ENCODE results near the gene ERFL.

ERFL gene

GRCh38 chr19:41905273-41906002 lies 22.8 kb downstream of the ERFL start:
- H3K4me1 ChIP-seq (ENCODE audit: control insufficient read depth in 1 of 2, insufficient read depth in 2 of 2, low read length in 2 of 2): peaks cover 10 to 17% of the 10 kb centered on the region in 2 donors
- peak overlapping the region; percentile 41 to 64 for H3K4me3 ChIP-seq (ENCODE audit: low read depth in 1 of 2, low read length in 2 of 2)
- peaks cover 2 to 3% of the 10 kb centered on the region in 2 donors for H3K27me3 ChIP-seq (ENCODE audit: control insufficient read depth in 1 of 2, insufficient read depth in 2 of 2, low read length in 2 of 2)
- no peak overlapping the region for H3K27ac ChIP-seq (ENCODE audit: low read depth, low read length)
- H3K9ac ChIP-seq (ENCODE audit: low read depth in 1 of 2, low read length in 2 of 2): peak overlapping the region; percentile 60 to 82
- H3K9me3 ChIP-seq (ENCODE audit: control insufficient read depth in 1 of 2, low read length in 2 of 2): no peaks in the 10 kb centered on the region
- peaks cover 39 to 55% of the 10 kb centered on the region in 2 donors for H3K36me3 ChIP-seq (ENCODE audit: control insufficient read depth in 1 of 2, insufficient read depth in 2 of 2, low read length in 2 of 2)

- peak overlapping the region; percentile 60 to 82 for H3K9ac ChIP-seq (ENCODE audit: low read depth in 1 of 2, low read length in 2 of 2)
- peak overlapping the region; percentile 41 to 64 for H3K4me3 ChIP-seq (ENCODE audit: low read depth in 1 of 2, low read length in 2 of 2)
- no peaks in the 10 kb centered on the region for H3K9me3 ChIP-seq (ENCODE audit: control insufficient read depth in 1 of 2, low read length in 2 of 2)
- peaks cover 10 to 17% of the 10 kb centered on the region in 2 donors for H3K4me1 ChIP-seq (ENCODE audit: control insufficient read depth in 1 of 2, insufficient read depth in 2 of 2, low read length in 2 of 2)
- H3K27me3 ChIP-seq (ENCODE audit: control insufficient read depth in 1 of 2, insufficient read depth in 2 of 2, low read length in 2 of 2): no peaks in the 10 kb centered on the region
- peaks cover 43 to 64% of the 10 kb centered on the region in 2 donors for H3K36me3 ChIP-seq (ENCODE audit: control insufficient read depth in 1 of 2, insufficient read depth in 2 of 2, low read length in 2 of 2)
- peak overlapping the region; percentile 78 for H3K27ac ChIP-seq (ENCODE audit: low read depth, low read length)
These were observed 24.0 kb downstream of the ERFL start for GRCh38 chr19:41904118-41904870.

- Histone ChIP-seq H3K9me3 (ENCODE audit: control insufficient read depth in 1 of 2, low read length in 2 of 2) (no peaks in the 10 kb centered on the region), H3K27me3 (ENCODE audit: control insufficient read depth in 1 of 2, insufficient read depth in 2 of 2, low read length in 2 of 2) (no peaks in the 10 kb centered on the region), H3K36me3 (ENCODE audit: control insufficient read depth in 1 of 2, insufficient read depth in 2 of 2, low read length in 2 of 2) (peaks cover 43 to 73% of the 10 kb centered on the region in 2 donors), H3K9ac (ENCODE audit: low read depth in 1 of 2, low read length in 2 of 2) (peak overlapping the region in 1 of 2 donors; percentile 49), H3K4me3 (ENCODE audit: low read depth in 1 of 2, low read length in 2 of 2) (no peak overlapping the region), H3K4me1 (ENCODE audit: control insufficient read depth in 1 of 2, insufficient read depth in 2 of 2, low read length in 2 of 2) (peaks cover 10 to 17% of the 10 kb centered on the region in 2 donors), H3K27ac (ENCODE audit: low read depth, low read length) (peak overlapping the region; percentile 78)
These were observed 24.9 kb downstream of the ERFL start for GRCh38 chr19:41903193-41903953.

- Histone ChIP-seq H3K4me3 (ENCODE audit: low read depth in 1 of 2, low read length in 2 of 2) (no peak overlapping the region), H3K9me3 (ENCODE audit: control insufficient read depth in 1 of 2, low read length in 2 of 2) (no peaks in the 10 kb centered on the region), H3K27ac (ENCODE audit: low read depth, low read length) (no peak overlapping the region), H3K27me3 (ENCODE audit: control insufficient read depth in 1 of 2, insufficient read depth in 2 of 2, low read length in 2 of 2) (no peaks in the 10 kb centered on the region), H3K36me3 (ENCODE audit: control insufficient read depth in 1 of 2, insufficient read depth in 2 of 2, low read length in 2 of 2) (peaks cover 46 to 81% of the 10 kb centered on the region in 2 donors), H3K4me1 (ENCODE audit: control insufficient read depth in 1 of 2, insufficient read depth in 2 of 2, low read length in 2 of 2) (peaks cover 10 to 17% of the 10 kb centered on the region in 2 donors), H3K9ac (ENCODE audit: low read depth in 1 of 2, low read length in 2 of 2) (no peak overlapping the region)
These were observed 25.7 kb downstream of the ERFL start for GRCh38 chr19:41902594-41902993.

- H3K27ac ChIP-seq (ENCODE audit: low read depth, low read length): no peak overlapping the region
- peaks cover 10 to 17% of the 10 kb centered on the region in 2 donors for H3K4me1 ChIP-seq (ENCODE audit: control insufficient read depth in 1 of 2, insufficient read depth in 2 of 2, low read length in 2 of 2)
- H3K9ac ChIP-seq (ENCODE audit: low read depth in 1 of 2, low read length in 2 of 2): no peak overlapping the region
- no peak overlapping the region for H3K4me3 ChIP-seq (ENCODE audit: low read depth in 1 of 2, low read length in 2 of 2)
- peaks cover 43 to 79% of the 10 kb centered on the region in 2 donors for H3K36me3 ChIP-seq (ENCODE audit: control insufficient read depth in 1 of 2, insufficient read depth in 2 of 2, low read length in 2 of 2)
- no peaks in the 10 kb centered on the region for H3K9me3 ChIP-seq (ENCODE audit: control insufficient read depth in 1 of 2, low read length in 2 of 2)
- no peaks in the 10 kb centered on the region for H3K27me3 ChIP-seq (ENCODE audit: control insufficient read depth in 1 of 2, insufficient read depth in 2 of 2, low read length in 2 of 2)
These were observed 26.4 kb downstream of the ERFL start for GRCh38 chr19:41901707-41902360.

- peaks cover 43 to 73% of the 10 kb centered on the region in 2 donors for H3K36me3 ChIP-seq (ENCODE audit: control insufficient read depth in 1 of 2, insufficient read depth in 2 of 2, low read length in 2 of 2)
- H3K4me1 ChIP-seq (ENCODE audit: control insufficient read depth in 1 of 2, insufficient read depth in 2 of 2, low read length in 2 of 2): peaks cover under 1% of the 10 kb centered on the region in 2 donors
- no peaks in the 10 kb centered on the region for H3K9me3 ChIP-seq (ENCODE audit: control insufficient read depth in 1 of 2, low read length in 2 of 2)
- H3K27me3 ChIP-seq (ENCODE audit: control insufficient read depth in 1 of 2, insufficient read depth in 2 of 2, low read length in 2 of 2): no peaks in the 10 kb centered on the region
- no peak overlapping the region for H3K4me3 ChIP-seq (ENCODE audit: low read depth in 1 of 2, low read length in 2 of 2)
- no peak overlapping the region for H3K27ac ChIP-seq (ENCODE audit: low read depth, low read length)
- no peak overlapping the region for H3K9ac ChIP-seq (ENCODE audit: low read depth in 1 of 2, low read length in 2 of 2)
These were observed 30.0 kb downstream of the ERFL start for GRCh38 chr19:41898235-41898634.

GRCh38 chr19:41897820-41898219 lies 30.4 kb downstream of the ERFL start:
- no peaks in the 10 kb centered on the region for H3K27me3 ChIP-seq (ENCODE audit: control insufficient read depth in 1 of 2, insufficient read depth in 2 of 2, low read length in 2 of 2)
- H3K36me3 ChIP-seq (ENCODE audit: control insufficient read depth in 1 of 2, insufficient read depth in 2 of 2, low read length in 2 of 2): peaks cover 41 to 71% of the 10 kb centered on the region in 2 donors
- H3K9ac ChIP-seq (ENCODE audit: low read depth in 1 of 2, low read length in 2 of 2): no peak overlapping the region
- no peak overlapping the region for H3K27ac ChIP-seq (ENCODE audit: low read depth, low read length)
- no peaks in the 10 kb centered on the region for H3K9me3 ChIP-seq (ENCODE audit: control insufficient read depth in 1 of 2, low read length in 2 of 2)
- no peak overlapping the region for H3K4me3 ChIP-seq (ENCODE audit: low read depth in 1 of 2, low read length in 2 of 2)
- no peaks in the 10 kb centered on the region for H3K4me1 ChIP-seq (ENCODE audit: control insufficient read depth in 1 of 2, insufficient read depth in 2 of 2, low read length in 2 of 2)

GRCh38 chr19:41897181-41897580 lies 31.1 kb downstream of the ERFL start:
- Histone ChIP-seq H3K27me3 (ENCODE audit: control insufficient read depth in 1 of 2, insufficient read depth in 2 of 2, low read length in 2 of 2) (no peaks in the 10 kb centered on the region), H3K9me3 (ENCODE audit: control insufficient read depth in 1 of 2, low read length in 2 of 2) (no peaks in the 10 kb centered on the region), H3K36me3 (ENCODE audit: control insufficient read depth in 1 of 2, insufficient read depth in 2 of 2, low read length in 2 of 2) (peaks cover 40 to 71% of the 10 kb centered on the region in 2 donors)

GRCh38 chr19:41896581-41896942 lies 31.7 kb downstream of the ERFL start:
- Histone ChIP-seq H3K27ac (ENCODE audit: low read depth, low read length) (no peak overlapping the region), H3K9ac (ENCODE audit: low read depth in 1 of 2, low read length in 2 of 2) (no peak overlapping the region), H3K36me3 (ENCODE audit: control insufficient read depth in 1 of 2, insufficient read depth in 2 of 2, low read length in 2 of 2) (peaks cover 40 to 71% of the 10 kb centered on the region in 2 donors), H3K4me3 (ENCODE audit: low read depth in 1 of 2, low read length in 2 of 2) (no peak overlapping the region), H3K27me3 (ENCODE audit: control insufficient read depth in 1 of 2, insufficient read depth in 2 of 2, low read length in 2 of 2) (no peaks in the 10 kb centered on the region), H3K4me1 (ENCODE audit: control insufficient read depth in 1 of 2, insufficient read depth in 2 of 2, low read length in 2 of 2) (no peaks in the 10 kb centered on the region), H3K9me3 (ENCODE audit: control insufficient read depth in 1 of 2, low read length in 2 of 2) (no peaks in the 10 kb centered on the region)

More at GRCh38 chr19:41897181-41897580, 31.1 kb downstream of the ERFL start:
- Histone ChIP-seq H3K4me1 (ENCODE audit: control insufficient read depth in 1 of 2, insufficient read depth in 2 of 2, low read length in 2 of 2) (no peaks in the 10 kb centered on the region), H3K27ac (ENCODE audit: low read depth, low read length) (no peak overlapping the region), H3K4me3 (ENCODE audit: low read depth in 1 of 2, low read length in 2 of 2) (no peak overlapping the region), H3K9ac (ENCODE audit: low read depth in 1 of 2, low read length in 2 of 2) (no peak overlapping the region)

Data from duodenal mucosa (tissue), 2 donors.